ENCODE measurements around the gene NACC2.

NACC2 gene

DNA sequence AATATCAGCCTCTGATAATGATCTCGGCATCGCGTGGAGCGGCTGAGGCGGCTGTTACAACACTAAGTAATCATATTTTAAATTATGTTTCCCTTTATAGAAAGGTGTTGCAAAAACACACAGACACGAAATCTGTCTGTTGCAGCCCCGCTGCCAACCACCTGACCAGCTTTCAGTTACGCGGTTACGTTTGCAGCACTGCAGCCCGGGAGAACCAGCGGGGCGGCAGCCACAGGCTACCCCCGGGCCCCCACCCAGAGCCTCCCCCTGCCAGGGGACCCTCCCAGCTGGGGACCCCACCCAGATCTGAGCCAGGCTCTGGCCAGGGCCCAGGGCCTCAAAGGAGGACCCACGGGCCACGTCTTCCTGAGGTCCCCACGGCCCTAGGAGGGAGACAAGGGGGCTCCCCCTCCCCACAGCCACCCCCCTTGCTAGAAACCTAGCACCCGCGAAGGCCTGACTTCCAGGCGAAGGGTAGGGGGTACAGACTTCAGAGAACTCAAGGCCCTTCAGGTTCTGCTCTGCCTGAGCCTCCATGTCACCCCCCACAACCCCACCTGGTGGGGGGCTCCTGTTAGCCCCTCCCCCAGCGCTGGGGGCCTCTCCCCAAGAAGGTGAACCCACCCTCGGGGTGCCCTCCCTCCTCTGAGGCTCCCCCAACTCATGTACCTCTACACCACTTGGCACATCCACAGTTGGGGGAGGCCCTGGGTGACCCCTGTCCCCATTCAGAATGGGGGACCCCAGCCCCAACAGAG lies 6.0 kb downstream of the NACC2 start:
- Histone ChIP-seq H3K4me3 (ENCODE audit: low read depth, low read length) (no peak overlapping the region), H3K36me3 (ENCODE audit: control insufficient read depth, insufficient read depth, low read length) (no peaks in the 10 kb centered on the region), H3K27me3 (ENCODE audit: control insufficient read depth, insufficient read depth, low read length) (peaks cover 5% of the 10 kb centered on the region), H3K27ac (ENCODE audit: low read depth, low read length) (no peak overlapping the region), H3K4me1 (ENCODE audit: control insufficient read depth, insufficient read depth, low read length) (peaks cover 68% of the 10 kb centered on the region), H3K9ac (ENCODE audit: low read length) (no peak overlapping the region), H3K9me3 (ENCODE audit: control insufficient read depth, insufficient read depth, low read depth, low read length) (no peaks in the 10 kb centered on the region)

DNA sequence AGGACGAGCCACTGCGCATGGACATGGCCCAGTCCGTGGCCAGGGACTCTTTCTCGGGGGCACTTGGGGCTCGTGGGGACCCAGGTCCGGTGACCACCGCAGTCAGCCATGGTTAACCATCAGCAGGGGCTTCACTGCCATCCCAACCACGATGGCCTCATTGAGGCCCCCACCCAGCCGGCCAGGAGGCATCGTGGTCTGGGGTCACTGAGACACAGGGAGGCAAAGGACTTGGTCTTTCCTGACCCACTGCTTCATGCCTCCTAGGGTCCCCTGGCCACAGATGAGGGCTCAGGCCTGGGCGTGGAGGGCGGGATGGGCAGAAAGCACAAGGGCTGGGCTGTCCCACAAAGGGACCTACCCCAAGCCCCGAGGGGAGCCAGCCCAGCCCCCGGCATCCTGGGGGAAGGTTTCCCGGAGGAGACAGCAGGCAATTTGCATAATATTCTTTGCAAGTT lies 6.6 kb downstream of the NACC2 start:
- Histone ChIP-seq H3K27ac (ENCODE audit: low read depth, low read length) (no peak overlapping the region), H3K4me1 (ENCODE audit: control insufficient read depth, insufficient read depth, low read length) (peaks cover 63% of the 10 kb centered on the region), H3K27me3 (ENCODE audit: control insufficient read depth, insufficient read depth, low read length) (no peaks in the 10 kb centered on the region), H3K4me3 (ENCODE audit: low read depth, low read length) (no peak overlapping the region), H3K9me3 (ENCODE audit: control insufficient read depth, insufficient read depth, low read depth, low read length) (no peaks in the 10 kb centered on the region), H3K9ac (ENCODE audit: low read length) (no peak overlapping the region), H3K36me3 (ENCODE audit: control insufficient read depth, insufficient read depth, low read length) (no peaks in the 10 kb centered on the region)

DNA sequence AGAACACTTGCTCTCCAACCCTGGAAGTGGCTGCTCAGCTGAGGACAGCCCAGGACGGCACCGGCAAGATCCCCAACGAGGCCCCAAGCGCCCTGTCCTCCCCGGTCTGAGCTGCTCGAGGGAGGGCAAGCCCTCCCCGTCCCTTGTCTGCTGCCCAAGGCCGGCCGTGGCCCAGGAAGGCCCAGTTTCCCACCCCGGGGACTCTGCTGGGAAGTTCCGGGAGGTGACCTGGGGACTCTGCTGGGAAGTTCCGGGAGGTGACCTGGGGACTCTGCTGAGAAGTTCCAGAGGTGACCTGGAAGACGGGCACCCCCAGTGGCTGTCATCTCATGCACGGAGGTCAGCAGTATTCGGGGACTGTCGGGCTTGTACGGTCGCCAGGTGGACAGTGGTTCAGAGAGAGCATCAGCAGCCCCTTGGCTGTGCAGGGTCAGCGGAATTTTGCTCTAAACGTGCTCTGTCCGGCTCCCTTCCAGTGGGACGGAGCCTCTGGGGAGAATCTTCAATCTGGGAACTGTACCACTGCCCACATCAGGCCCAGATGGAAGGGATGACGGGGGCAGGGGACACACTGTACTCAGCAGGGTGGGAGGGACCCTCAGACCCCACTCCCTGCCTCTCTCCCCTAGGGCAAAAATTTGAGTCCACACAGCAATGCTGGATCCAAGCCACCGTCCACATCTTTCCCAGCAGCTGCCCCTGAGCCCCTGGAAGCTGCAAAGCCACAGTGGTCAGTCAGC lies 7.2 kb downstream of the NACC2 start:
- no peaks in the 10 kb centered on the region for H3K27me3 ChIP-seq (ENCODE audit: control insufficient read depth, insufficient read depth, low read length)
- peaks cover 57% of the 10 kb centered on the region for H3K4me1 ChIP-seq (ENCODE audit: control insufficient read depth, insufficient read depth, low read length)
- H3K9ac ChIP-seq (ENCODE audit: low read length): no peak overlapping the region
- no peaks in the 10 kb centered on the region for H3K9me3 ChIP-seq (ENCODE audit: control insufficient read depth, insufficient read depth, low read depth, low read length)
- no peak overlapping the region for H3K4me3 ChIP-seq (ENCODE audit: low read depth, low read length)
- no peaks in the 10 kb centered on the region for H3K36me3 ChIP-seq (ENCODE audit: control insufficient read depth, insufficient read depth, low read length)
- H3K27ac ChIP-seq (ENCODE audit: low read depth, low read length): 0 out of 2 replicates have a peak overlapping the region, but pooled peaks have one; percentile 19

DNA sequence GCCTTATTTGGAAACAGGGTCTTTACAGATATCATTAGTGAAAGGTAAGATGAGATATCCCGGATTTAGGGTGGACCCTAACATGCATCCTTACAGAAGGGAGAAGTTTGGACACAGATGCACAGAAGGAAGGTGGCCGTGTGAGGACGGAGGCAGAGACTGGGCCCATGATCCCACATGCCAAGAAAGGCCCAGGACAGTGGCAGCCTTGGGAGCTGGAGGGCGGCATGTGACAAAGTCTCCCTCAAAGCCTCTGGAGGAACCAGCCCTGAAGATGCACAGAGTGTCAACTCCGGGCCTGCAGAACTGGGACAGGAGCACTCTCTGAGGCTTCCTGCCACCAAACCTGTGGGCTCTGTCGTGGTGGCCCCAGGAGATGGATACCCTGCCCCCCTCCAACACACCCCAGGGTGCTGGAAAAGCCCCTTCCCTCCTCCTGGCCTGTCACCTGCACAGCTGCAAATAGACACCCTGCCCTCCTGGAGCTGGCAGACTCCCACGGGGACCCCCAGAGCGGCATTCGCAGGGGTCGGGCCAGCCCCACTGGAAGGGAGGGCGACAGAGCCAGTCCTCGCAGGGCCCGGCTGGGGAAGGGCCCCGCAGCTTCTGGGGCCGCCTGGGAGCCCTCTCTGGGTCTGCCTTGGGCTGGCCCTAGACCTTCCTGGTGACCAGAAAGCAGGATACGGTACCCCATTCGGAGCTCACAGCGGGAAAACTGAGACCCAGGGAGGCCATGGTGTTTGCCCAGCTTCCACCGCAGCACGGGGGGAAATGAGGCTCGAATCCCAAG lies 7.9 kb downstream of the NACC2 start:
- H3K27ac ChIP-seq (ENCODE audit: low read depth, low read length): 0 out of 2 replicates have a peak overlapping the region, but pooled peaks have one; percentile 19
- H3K27me3 ChIP-seq (ENCODE audit: control insufficient read depth, insufficient read depth, low read length): no peaks in the 10 kb centered on the region
- peaks cover 49% of the 10 kb centered on the region for H3K4me1 ChIP-seq (ENCODE audit: control insufficient read depth, insufficient read depth, low read length)
- H3K4me3 ChIP-seq (ENCODE audit: low read depth, low read length): no peak overlapping the region
- no peak overlapping the region for H3K9ac ChIP-seq (ENCODE audit: low read length)
- no peaks in the 10 kb centered on the region for H3K9me3 ChIP-seq (ENCODE audit: control insufficient read depth, insufficient read depth, low read depth, low read length)
- H3K36me3 ChIP-seq (ENCODE audit: control insufficient read depth, insufficient read depth, low read length): no peaks in the 10 kb centered on the region

DNA sequence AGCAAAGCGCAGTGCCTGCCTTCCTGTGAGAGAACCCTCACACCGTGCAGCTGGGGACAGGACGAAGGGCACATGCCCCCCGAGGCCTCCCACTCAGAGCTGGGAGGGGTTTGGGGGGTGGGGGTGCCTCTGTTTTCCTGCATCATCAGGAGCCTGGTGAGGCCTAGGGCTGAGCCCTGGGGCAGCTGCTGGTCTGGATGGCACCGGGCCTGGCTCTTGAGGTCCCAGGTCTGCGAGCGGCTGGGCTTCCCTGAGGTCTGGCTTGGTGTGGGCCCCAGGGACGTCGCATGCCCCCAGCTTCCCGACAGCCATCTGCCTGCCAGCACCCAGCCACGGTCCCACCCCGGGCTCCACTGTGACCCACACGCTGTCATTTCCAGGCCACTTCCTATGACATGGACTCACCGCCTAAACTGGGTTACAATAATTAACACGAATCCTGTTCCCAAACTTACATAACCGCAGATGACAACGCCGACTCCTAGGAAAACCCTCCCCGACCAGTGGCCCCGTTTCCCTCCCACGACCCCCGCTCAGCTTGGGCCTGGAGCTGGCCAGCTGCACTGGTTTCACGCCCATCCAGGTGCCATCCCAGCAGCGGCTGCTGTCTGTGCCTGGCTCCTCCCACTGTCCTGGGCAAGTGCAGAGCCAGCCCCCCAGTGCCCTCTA lies 8.7 kb downstream of the NACC2 start:
- H3K9me3 ChIP-seq (ENCODE audit: control insufficient read depth, insufficient read depth, low read depth, low read length): no peaks in the 10 kb centered on the region
- no peaks in the 10 kb centered on the region for H3K27me3 ChIP-seq (ENCODE audit: control insufficient read depth, insufficient read depth, low read length)
- no peaks in the 10 kb centered on the region for H3K36me3 ChIP-seq (ENCODE audit: control insufficient read depth, insufficient read depth, low read length)
- H3K27ac ChIP-seq (ENCODE audit: low read depth, low read length): no peak overlapping the region
- H3K4me3 ChIP-seq (ENCODE audit: low read depth, low read length): no peak overlapping the region
- no peak overlapping the region for H3K9ac ChIP-seq (ENCODE audit: low read length)
- peaks cover 43% of the 10 kb centered on the region for H3K4me1 ChIP-seq (ENCODE audit: control insufficient read depth, insufficient read depth, low read length)

DNA sequence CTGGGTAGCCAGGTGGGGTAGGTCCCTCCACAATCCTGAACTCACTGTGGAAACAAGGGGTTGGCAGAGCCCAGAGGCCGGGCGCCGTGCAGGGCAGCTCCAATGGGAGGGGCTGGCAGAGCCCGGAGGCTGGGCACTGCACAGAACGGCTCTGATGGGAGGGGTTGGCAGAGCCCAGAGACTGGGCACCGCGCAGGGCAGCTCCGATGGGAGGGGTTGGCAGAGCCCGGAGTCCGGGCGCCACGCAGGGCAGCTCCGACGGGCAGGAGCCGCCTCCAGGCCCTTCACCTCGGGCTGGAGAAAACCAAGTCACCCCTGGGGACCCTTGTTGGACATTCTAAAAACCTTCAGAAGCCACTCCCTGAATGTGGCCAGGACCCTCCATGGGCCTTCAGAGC lies 9.3 kb downstream of the NACC2 start:
- Histone ChIP-seq H3K27me3 (ENCODE audit: control insufficient read depth, insufficient read depth, low read length) (no peaks in the 10 kb centered on the region), H3K9ac (ENCODE audit: low read length) (no peak overlapping the region), H3K27ac (ENCODE audit: low read depth, low read length) (no peak overlapping the region), H3K4me1 (ENCODE audit: control insufficient read depth, insufficient read depth, low read length) (peaks cover 43% of the 10 kb centered on the region), H3K4me3 (ENCODE audit: low read depth, low read length) (no peak overlapping the region), H3K36me3 (ENCODE audit: control insufficient read depth, insufficient read depth, low read length) (no peaks in the 10 kb centered on the region), H3K9me3 (ENCODE audit: control insufficient read depth, insufficient read depth, low read depth, low read length) (no peaks in the 10 kb centered on the region)

DNA sequence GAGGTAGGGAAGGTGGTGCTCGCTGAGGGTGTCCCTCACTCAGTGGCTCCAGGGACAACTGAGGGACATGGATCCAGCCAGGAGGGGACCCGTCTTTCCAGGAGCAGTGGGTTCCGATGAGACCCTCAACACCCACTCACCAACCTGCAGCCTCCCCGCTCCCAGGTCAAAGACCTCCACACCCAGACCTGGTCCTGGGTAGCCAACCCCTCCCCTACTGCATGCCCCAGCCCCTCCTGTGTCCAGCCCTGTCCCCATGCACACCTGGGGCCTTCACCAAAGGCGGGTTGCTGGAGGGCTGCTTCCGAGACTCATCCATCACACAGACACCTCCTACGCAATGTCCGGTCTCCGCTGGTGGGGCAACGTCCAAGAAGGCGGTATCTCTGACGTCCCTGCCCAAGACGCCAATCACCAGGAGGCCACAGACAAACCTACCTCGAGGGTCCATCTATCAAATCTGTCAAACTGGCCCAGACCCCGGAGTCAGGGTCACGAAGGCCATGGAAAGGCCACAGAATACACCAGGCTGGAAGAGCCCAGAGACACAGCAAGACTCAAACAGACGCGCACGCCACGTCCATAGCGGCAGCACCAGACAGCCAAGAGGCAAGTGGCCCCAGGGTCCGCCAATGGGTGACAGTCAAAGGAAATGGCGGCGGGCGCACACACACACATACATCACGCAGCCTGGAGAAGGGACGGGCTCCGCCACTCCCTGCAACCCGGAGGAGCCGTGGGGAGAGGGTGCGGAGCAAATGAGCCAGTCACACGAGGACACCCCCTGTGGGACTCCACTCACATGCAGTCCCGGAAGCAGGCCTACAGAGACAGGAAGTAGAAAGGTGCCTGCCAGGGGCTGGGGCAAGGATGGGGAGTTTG lies 10.8 kb downstream of the NACC2 start:
- no peak overlapping the region for H3K4me3 ChIP-seq (ENCODE audit: low read depth, low read length)
- no peak overlapping the region for H3K9ac ChIP-seq (ENCODE audit: low read length)
- no peaks in the 10 kb centered on the region for H3K9me3 ChIP-seq (ENCODE audit: control insufficient read depth, insufficient read depth, low read depth, low read length)
- no peak overlapping the region for H3K27ac ChIP-seq (ENCODE audit: low read depth, low read length)
- no peaks in the 10 kb centered on the region for H3K27me3 ChIP-seq (ENCODE audit: control insufficient read depth, insufficient read depth, low read length)
- H3K4me1 ChIP-seq (ENCODE audit: control insufficient read depth, insufficient read depth, low read length): peaks cover 31% of the 10 kb centered on the region
- no peaks in the 10 kb centered on the region for H3K36me3 ChIP-seq (ENCODE audit: control insufficient read depth, insufficient read depth, low read length)

DNA sequence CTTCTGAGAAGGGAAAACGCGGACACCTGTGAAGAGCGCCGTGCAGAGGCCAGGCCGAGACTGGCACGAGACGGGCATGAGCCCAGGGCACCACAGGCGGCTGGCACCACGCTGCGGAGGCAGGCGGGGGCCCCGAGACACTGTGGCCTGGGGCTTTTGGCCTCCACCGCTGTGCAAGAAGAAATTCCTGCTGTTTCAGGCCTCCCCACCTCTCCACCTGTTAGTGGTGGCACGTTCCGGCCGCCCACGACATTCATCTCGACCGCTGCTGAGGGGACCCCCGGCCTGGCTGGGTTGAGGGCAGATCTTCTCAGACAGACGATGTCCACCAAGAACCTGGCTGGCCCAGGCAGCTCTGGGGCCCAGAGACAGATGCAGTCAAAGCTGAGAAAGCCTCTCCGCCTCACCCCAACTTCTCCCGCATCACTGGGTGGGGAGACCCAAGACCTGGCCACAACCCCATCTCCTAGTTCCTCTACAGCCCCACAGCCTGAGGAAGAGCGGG lies 11.5 kb downstream of the NACC2 start:
- H3K4me3 ChIP-seq (ENCODE audit: low read depth, low read length): no peak overlapping the region
- no peaks in the 10 kb centered on the region for H3K36me3 ChIP-seq (ENCODE audit: control insufficient read depth, insufficient read depth, low read length)
- H3K4me1 ChIP-seq (ENCODE audit: control insufficient read depth, insufficient read depth, low read length): peaks cover 24% of the 10 kb centered on the region
- H3K27me3 ChIP-seq (ENCODE audit: control insufficient read depth, insufficient read depth, low read length): no peaks in the 10 kb centered on the region
- no peak overlapping the region for H3K9ac ChIP-seq (ENCODE audit: low read length)
- no peak overlapping the region for H3K27ac ChIP-seq (ENCODE audit: low read depth, low read length)
- no peaks in the 10 kb centered on the region for H3K9me3 ChIP-seq (ENCODE audit: control insufficient read depth, insufficient read depth, low read depth, low read length)

DNA sequence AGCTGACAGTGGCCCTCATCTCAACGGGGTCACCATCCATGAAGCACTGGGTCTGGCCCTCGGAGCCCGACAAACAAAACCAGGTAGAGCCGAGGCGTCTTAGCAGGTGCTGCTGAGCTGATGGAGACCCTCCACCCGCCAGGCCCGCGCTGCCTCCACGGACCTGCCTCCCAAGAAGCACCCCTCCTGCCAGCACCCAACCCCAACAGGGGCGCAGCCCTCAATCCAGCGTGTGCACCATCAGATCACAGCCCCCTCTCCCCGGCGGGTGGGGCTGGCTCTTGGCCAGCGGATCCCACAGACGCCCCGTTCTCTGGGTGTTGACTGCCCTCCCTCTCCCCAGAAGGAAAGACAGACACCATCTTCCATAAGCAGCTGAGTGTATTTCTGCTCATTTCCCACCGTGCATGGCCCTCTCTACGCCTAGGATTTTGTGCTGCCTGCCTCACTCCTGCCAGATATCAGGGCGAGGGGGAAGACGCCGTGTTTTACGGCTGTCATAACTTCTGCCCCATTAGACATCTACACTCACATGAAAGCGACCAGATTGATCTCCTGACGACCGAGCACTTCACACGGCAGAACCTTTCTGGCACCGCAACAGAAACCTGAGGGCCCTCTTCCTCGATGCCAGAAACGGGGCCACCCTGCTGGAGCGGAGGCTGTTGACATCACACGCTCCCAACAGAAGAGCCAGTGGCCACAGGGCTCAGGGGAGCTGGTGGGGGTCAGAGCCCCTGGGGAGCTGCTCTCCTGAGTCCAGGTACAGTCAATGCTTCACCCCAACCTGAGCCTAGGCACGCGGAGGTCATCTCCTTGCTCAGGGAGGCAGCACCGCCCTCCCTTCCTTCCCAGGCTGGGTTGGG lies 12.4 kb downstream of the NACC2 start:
- no peak overlapping the region for H3K4me3 ChIP-seq (ENCODE audit: low read depth, low read length)
- H3K36me3 ChIP-seq (ENCODE audit: control insufficient read depth, insufficient read depth, low read length): no peaks in the 10 kb centered on the region
- no peaks in the 10 kb centered on the region for H3K9me3 ChIP-seq (ENCODE audit: control insufficient read depth, insufficient read depth, low read depth, low read length)
- no peak overlapping the region for H3K27ac ChIP-seq (ENCODE audit: low read depth, low read length)
- no peaks in the 10 kb centered on the region for H3K27me3 ChIP-seq (ENCODE audit: control insufficient read depth, insufficient read depth, low read length)
- no peak overlapping the region for H3K9ac ChIP-seq (ENCODE audit: low read length)
- H3K4me1 ChIP-seq (ENCODE audit: control insufficient read depth, insufficient read depth, low read length): peaks cover 19% of the 10 kb centered on the region
